Lung (tissue), 12 donors: ENCODE results near the gene HDAC4. TPM values are rescaled to one million over a fixed set of nuclear protein-coding genes. Genes with fewer than 3 reads are reported as not detected.

ENCODE experiments used
- ATAC-seq: fragments of 200-7000 bp; cut with Tn5 transposase; one replicate; pipeline ENCODE4 v1.9.1; 2020; ENCODE audit warnings: moderate number of reproducible peaks; ENCODE audit not compliant: insufficient read depth, low FRiP score
- DNase-seq, 3 donors: peaks; one replicate each; pipeline ENCODE4 v3.0.0-alpha.2; 2013 to 2017
- H3K27ac ChIP-seq, 2 donors: one replicate each; pipeline ENCODE4 v1.5.1; 2013; ENCODE audit warnings: mild to moderate bottlenecking in 2 of 2, moderate library complexity in 2 of 2, control low read depth in 1 of 2, inconsistent platforms in 1 of 2, low read depth in 1 of 2, low read length in 1 of 2
- H3K27me3 ChIP-seq, 3 donors: one replicate each; pipeline ENCODE4 v1.5.1; 2013; ENCODE audit warnings: low read length in 2 of 3; ENCODE audit not compliant: control insufficient read depth in 3 of 3, insufficient read depth in 3 of 3
- H3K36me3 ChIP-seq, 4 donors: one replicate each; pipeline ENCODE4 v1.5.1; 2013; ENCODE audit warnings: low read length in 4 of 4, mild to moderate bottlenecking in 1 of 4, moderate library complexity in 1 of 4; ENCODE audit not compliant: control insufficient read depth in 4 of 4, insufficient read depth in 4 of 4
- H3K4me1 ChIP-seq, 5 donors: one replicate each; pipeline ENCODE4 v1.5.1; 2013; ENCODE audit warnings: low read length in 5 of 5, mild to moderate bottlenecking in 2 of 5, moderate library complexity in 1 of 5; ENCODE audit not compliant: control insufficient read depth in 5 of 5, insufficient read depth in 5 of 5
- H3K4me3 ChIP-seq: one replicate; pipeline ENCODE4 v1.5.1; 2013; ENCODE audit warnings: mild to moderate bottlenecking, control low read depth, moderate library complexity
- H3K9ac ChIP-seq, 2 donors: one replicate each; pipeline ENCODE4 v1.5.1; 2013; ENCODE audit warnings: low read length in 2 of 2, control low read depth in 1 of 2; ENCODE audit not compliant: insufficient read depth in 1 of 2
- H3K9me3 ChIP-seq, 4 donors: one replicate each; pipeline ENCODE4 v1.5.1; 2013; ENCODE audit warnings: low read length in 3 of 4, mild to moderate bottlenecking in 1 of 4, moderate library complexity in 1 of 4; ENCODE audit not compliant: control insufficient read depth in 4 of 4, insufficient read depth in 3 of 4
- WGBS, 2 donors: extraction: QIAGEN DNeasy Blood & Tissue Kit; methylation state at CpG; one replicate each; pipeline ENCODE4 v1.1.7; 2013; 5-methylcytosine and 5-hydroxymethylcytosine counted together
- polyA plus RNA-seq, 2 donors: library from polyadenylated mRNA; stranded (reverse); fragments of 200-250 nt; gene quantifications; one replicate each; pipeline ENCODE4 v1.2.1, GENCODE V29; 2013
- total RNA-seq, 2 donors: library from RNA; depleted of rRNA in 1 of 2; stranded (reverse); fragments of >200 nt in 1 of 2; gene quantifications; one replicate each; pipeline ENCODE4 v1.2.1, GENCODE V29; 2014 to 2021
- TF ChIP-seq, protein P1 (sequence below): IDR thresholded peaks from 2 replicates; pipeline ENCODE4 v1.5.1; 2012; ENCODE audit warnings: mild to moderate bottlenecking; ENCODE audit errors: control extremely low read depth, extremely low read depth
- donor health status: control.
- donor health status: control.
- donor health status: Bipolar disorder and iron deficiency.
- donor health status: healthy.
- donor health status: DM: yes; HTN: yes; CAD: no.

HDAC4 gene
- total and polyA plus RNA-seq, 4 donors, result 6.9 to 47.7 (median 20.7) TPM

DNA sequence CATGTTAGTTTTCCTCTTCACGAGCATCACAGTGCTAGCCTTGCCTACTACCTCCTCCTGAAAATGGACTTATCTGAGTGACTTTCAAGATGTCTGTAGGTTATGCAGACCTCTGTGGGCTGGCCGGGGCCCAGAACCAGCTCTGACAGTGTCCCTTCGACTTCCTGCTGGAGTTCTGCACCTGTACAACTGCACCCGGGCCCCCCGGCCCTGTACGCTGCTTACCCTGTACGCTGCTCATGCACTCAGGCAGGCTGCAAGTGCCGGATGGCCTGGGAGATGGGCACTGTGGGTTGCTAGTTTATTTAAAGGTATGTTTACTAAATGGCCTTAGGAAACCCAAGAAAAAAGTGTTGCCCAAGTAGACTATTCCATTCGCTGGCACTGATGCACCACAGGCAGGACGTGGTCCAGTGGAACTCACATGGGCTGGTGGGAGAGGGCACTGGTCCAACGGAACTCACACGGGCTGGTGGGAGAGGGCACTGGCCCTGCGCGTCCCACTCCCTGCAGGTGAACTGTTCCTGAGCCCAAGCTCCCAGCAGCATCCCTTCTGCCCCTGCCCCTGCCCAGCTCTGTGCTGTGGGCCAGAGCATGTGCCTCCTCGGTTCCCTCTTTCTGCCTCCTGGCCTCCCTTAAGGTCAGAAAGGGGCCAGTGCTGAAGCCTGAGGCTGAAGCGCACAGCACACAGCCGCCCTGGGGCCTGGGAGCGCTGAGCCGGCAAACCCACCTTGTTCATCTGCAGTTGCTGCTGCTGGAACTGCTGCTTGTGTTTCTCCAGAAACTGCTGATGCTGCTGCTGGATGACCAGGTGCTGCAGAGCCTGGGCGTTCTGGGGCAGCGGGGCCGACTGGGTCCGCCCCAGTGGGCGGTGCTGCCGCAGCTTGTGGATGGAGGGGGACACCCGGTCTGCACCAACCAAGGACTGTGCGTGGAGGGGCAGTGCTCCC, 274.8 kb downstream of the HDAC4 start:
- H3K4me3 ChIP-seq, result no peak overlapping the region
- TF ChIP-seq, protein P1, sequence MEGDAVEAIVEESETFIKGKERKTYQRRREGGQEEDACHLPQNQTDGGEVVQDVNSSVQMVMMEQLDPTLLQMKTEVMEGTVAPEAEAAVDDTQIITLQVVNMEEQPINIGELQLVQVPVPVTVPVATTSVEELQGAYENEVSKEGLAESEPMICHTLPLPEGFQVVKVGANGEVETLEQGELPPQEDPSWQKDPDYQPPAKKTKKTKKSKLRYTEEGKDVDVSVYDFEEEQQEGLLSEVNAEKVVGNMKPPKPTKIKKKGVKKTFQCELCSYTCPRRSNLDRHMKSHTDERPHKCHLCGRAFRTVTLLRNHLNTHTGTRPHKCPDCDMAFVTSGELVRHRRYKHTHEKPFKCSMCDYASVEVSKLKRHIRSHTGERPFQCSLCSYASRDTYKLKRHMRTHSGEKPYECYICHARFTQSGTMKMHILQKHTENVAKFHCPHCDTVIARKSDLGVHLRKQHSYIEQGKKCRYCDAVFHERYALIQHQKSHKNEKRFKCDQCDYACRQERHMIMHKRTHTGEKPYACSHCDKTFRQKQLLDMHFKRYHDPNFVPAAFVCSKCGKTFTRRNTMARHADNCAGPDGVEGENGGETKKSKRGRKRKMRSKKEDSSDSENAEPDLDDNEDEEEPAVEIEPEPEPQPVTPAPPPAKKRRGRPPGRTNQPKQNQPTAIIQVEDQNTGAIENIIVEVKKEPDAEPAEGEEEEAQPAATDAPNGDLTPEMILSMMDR, result no peak
- peaks cover 4 to 52% (median 12%) of the 10 kb centered on the region in 4 donors for H3K36me3 ChIP-seq
- no peak overlapping the region for H3K27ac ChIP-seq
- WGBS, 2 donors, result 93 to 94% methylated on average over 27 of the region's 27 CpGs
- H3K9ac ChIP-seq, result no peak overlapping the region
- peaks cover 0 to 20% (median 6%) of the 10 kb centered on the region in 5 donors for H3K4me1 ChIP-seq
- peaks cover 0 to 3% (median 0%) of the 10 kb centered on the region in 4 donors for H3K9me3 ChIP-seq
- no peaks in the 10 kb centered on the region for H3K27me3 ChIP-seq
- no peak for DNase-seq
- ATAC-seq, result no peak

GRCh38 chr2:239124152-239124899, 276.5 kb downstream of the HDAC4 start:
- Histone ChIP-seq H3K4me3 (no peak overlapping the region), H3K27ac (no peak overlapping the region), H3K27me3 (no peaks in the 10 kb centered on the region), H3K4me1 (peaks cover 0 to 20% (median 8%) of the 10 kb centered on the region in 5 donors), H3K36me3 (peaks cover 4 to 42% (median 12%) of the 10 kb centered on the region in 4 donors), H3K9ac (no peak overlapping the region), H3K9me3 (peaks cover 0 to 3% (median 0%) of the 10 kb centered on the region in 4 donors)
- DNase-seq (no peak), ATAC-seq (no peak)
- WGBS, 2 donors, result 94% methylated on average over 48 of the region's 48 CpGs
- TF ChIP-seq, protein P1, result no peak

- H3K36me3 ChIP-seq, result peaks cover 4 to 37% (median 12%) of the 10 kb centered on the region in 4 donors
Observed at GRCh38 chr2:239122421-239123110, 278.3 kb downstream of the HDAC4 start.

More at GRCh38 chr2:239122421-239123110, 278.3 kb downstream of the HDAC4 start:
- Histone ChIP-seq H3K4me3 (no peak overlapping the region), H3K27me3 (no peaks in the 10 kb centered on the region), H3K27ac (no peak overlapping the region), H3K9me3 (peaks cover 0 to 3% (median 0%) of the 10 kb centered on the region in 4 donors), H3K9ac (no peak overlapping the region), H3K4me1 (peaks cover 0 to 20% (median 8%) of the 10 kb centered on the region in 5 donors)
- TF ChIP-seq, protein P1, result no peak
- 84 to 88% methylated on average over 20 of the region's 20 CpGs for WGBS, 2 donors
- DNase-seq (peak; percentile 81 to 87 (median 82)), ATAC-seq (no peak)
